ENCODE measurements around the gene MAPK9. TPM values are rescaled to one million over a fixed set of nuclear protein-coding genes. Genes with fewer than 3 reads are reported as not detected.

The MAPK9 gene
- total RNA-seq, 1 experiment from 2014 or later, result 19.0 TPM

- DNase-seq (ENCODE audit: low read depth), result no peak
These were observed 3.2 kb upstream of the MAPK9 start for GRCh38 chr5:180294913-180295555.

GRCh38 chr5:180294411-180294810 is 2.5 kb upstream of the MAPK9 start:
- DNase-seq (ENCODE audit: low read depth), result no peak

GRCh38 chr5:180291234-180291940 is 496 bp downstream of the MAPK9 start:
- peak; percentile 9 for DNase-seq (ENCODE audit: low read depth)

- DNase-seq (ENCODE audit: low read depth), result no peak
These were observed 1.2 kb downstream of the MAPK9 start for GRCh38 chr5:180290568-180291233.

- DNase-seq (ENCODE audit: low read depth), result no peak
These were observed 1.9 kb downstream of the MAPK9 start for GRCh38 chr5:180289966-180290365.

- DNase-seq (ENCODE audit: low read depth), result no peak
These were observed 2.5 kb downstream of the MAPK9 start for GRCh38 chr5:180289433-180289832.

- no peak for DNase-seq (ENCODE audit: low read depth)
These were observed 4.0 kb downstream of the MAPK9 start for GRCh38 chr5:180287868-180288267.

- no peak for DNase-seq (ENCODE audit: low read depth)
These were observed 4.5 kb downstream of the MAPK9 start for GRCh38 chr5:180287404-180287803.

GRCh38 chr5:180284149-180284548 is 7.7 kb downstream of the MAPK9 start:
- DNase-seq (ENCODE audit: low read depth), result no peak

GRCh38 chr5:180283026-180283615 is 8.8 kb downstream of the MAPK9 start:
- DNase-seq (ENCODE audit: low read depth), result no peak

- DNase-seq (ENCODE audit: low read depth), result no peak
These were observed 9.6 kb downstream of the MAPK9 start for GRCh38 chr5:180282281-180282680.

GRCh38 chr5:180281706-180282105 is 10.2 kb downstream of the MAPK9 start:
- DNase-seq (ENCODE audit: low read depth), result no peak

GRCh38 chr5:180274695-180275094 is 17.2 kb downstream of the MAPK9 start:
- no peak for DNase-seq (ENCODE audit: low read depth)

- no peak for DNase-seq (ENCODE audit: low read depth)
These were observed 20.7 kb downstream of the MAPK9 start for GRCh38 chr5:180271221-180271620.

GRCh38 chr5:180259260-180259611 is 32.6 kb downstream of the MAPK9 start:
- DNase-seq (ENCODE audit: low read depth), result peak; percentile 10

- DNase-seq (ENCODE audit: low read depth), result peak; percentile 5
These were observed 38.7 kb downstream of the MAPK9 start for GRCh38 chr5:180253036-180253824.

- DNase-seq (ENCODE audit: low read depth), result no peak
These were observed 40.0 kb downstream of the MAPK9 start for GRCh38 chr5:180251887-180252286.

- DNase-seq (ENCODE audit: low read depth), result no peak
These were observed 40.7 kb downstream of the MAPK9 start for GRCh38 chr5:180251141-180251540.

GRCh38 chr5:180250329-180250728 is 41.6 kb downstream of the MAPK9 start:
- no peak for DNase-seq (ENCODE audit: low read depth)

GRCh38 chr5:180241600-180241999 is 50.3 kb downstream of the MAPK9 start:
- no peak for DNase-seq (ENCODE audit: low read depth)

GRCh38 chr5:180238631-180239030 is 53.3 kb downstream of the MAPK9 start:
- no peak for DNase-seq (ENCODE audit: low read depth)

- DNase-seq (ENCODE audit: low read depth), result no peak
These were observed 56.0 kb downstream of the MAPK9 start for GRCh38 chr5:180235846-180236245.

Measured in RPMI7951 (cell line).